ENCODE data around the gene E2F2.

GRCh38 chr1:23524716-23525401 is 6.2 kb downstream of the E2F2 start:
- TF ChIP-seq CTCF (IDR thresholded peaks at IDR 0.05 in 4 of 5, conservative IDR thresholded peaks at IDR 0.05 in 1 of 5), result no peak
- no peak for TF ChIP-seq POLR2A (IDR thresholded peaks at IDR 0.05)

All from gastrocnemius medialis (tissue), 4 donors.